Effector memory CD8-positive, alpha-beta T cell (primary cell): ENCODE data around the gene ANKS1B.
"Not testable (repeated sequence)": the region's sequence is repeated elsewhere in the genome, so short reads cannot be mapped to it uniquely, and the experiment has no call there.

ENCODE experiments used
- ATAC-seq: fragments of 150-1000 bp; cut with Tn5 transposase; replicated peaks from 2 replicates; pipeline ENCODE4 v1.10.0; 2021; ENCODE audit warnings: mild to moderate bottlenecking, moderate library complexity
- DNase-seq, 3 experiments: peaks; one replicate each; pipeline ENCODE4 v3.0.0; 2021
- H3K27ac Mint-ChIP-seq, 2 donors: one replicate each; pipeline ENCODE4 v1.8.0; 2022; ENCODE audit warnings: mild to moderate bottlenecking in 2 of 2, mixed read lengths in 2 of 2, moderate library complexity in 2 of 2
- H3K27me3 Mint-ChIP-seq, 2 donors: one replicate each; pipeline ENCODE4 v1.8.0; 2022; ENCODE audit warnings: mixed read lengths in 2 of 2
- H3K36me3 Mint-ChIP-seq: one replicate; pipeline ENCODE4 v1.8.0; 2022; ENCODE audit warnings: mild to moderate bottlenecking, moderate library complexity, mixed read lengths; ENCODE audit not compliant: insufficient read depth
- H3K4me1 Mint-ChIP-seq, 2 donors: one replicate each; pipeline ENCODE4 v1.8.0; 2022; ENCODE audit warnings: low read depth in 2 of 2, mixed read lengths in 2 of 2
- H3K4me3 Mint-ChIP-seq, 2 donors: one replicate each; pipeline ENCODE4 v1.8.0; 2022; ENCODE audit warnings: mild to moderate bottlenecking in 2 of 2, mixed read lengths in 2 of 2, moderate library complexity in 2 of 2
- H3K9me3 Mint-ChIP-seq, 2 donors: one replicate each; pipeline ENCODE4 v1.8.0; 2022; ENCODE audit warnings: mixed read lengths in 2 of 2

Gene ANKS1B

DNA sequence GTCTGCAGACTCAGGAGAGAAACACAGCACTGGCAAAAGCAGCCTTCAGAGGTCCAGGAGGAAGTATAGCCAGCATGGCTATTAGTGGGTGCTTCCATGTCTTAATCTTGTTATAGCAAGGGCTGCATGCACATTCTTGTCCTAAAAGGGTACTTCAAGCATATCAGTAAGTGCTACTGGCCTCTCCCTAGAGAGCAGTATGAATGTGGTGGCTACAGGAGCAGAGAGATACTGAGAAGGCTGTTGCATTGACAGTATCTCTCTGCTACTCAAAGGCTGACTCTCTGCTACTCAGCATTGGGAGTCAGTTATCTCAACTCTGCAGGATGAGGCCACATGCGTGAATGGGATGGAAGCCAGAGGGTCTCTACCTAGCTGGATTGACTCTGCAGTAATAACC lies 335.2 kb downstream of the ANKS1B start:
- Mint-ChIP-seq H3K27ac (no peak overlapping the region), H3K4me1 (no peaks in the 10 kb centered on the region), H3K36me3 (peaks cover 3% of the 10 kb centered on the region), H3K4me3 (no peak overlapping the region), H3K27me3 (no peaks in the 10 kb centered on the region), H3K9me3 (peaks cover under 1 to 2% of the 10 kb centered on the region in 2 donors)
- DNase-seq (no peak), ATAC-seq (no peak)

DNA sequence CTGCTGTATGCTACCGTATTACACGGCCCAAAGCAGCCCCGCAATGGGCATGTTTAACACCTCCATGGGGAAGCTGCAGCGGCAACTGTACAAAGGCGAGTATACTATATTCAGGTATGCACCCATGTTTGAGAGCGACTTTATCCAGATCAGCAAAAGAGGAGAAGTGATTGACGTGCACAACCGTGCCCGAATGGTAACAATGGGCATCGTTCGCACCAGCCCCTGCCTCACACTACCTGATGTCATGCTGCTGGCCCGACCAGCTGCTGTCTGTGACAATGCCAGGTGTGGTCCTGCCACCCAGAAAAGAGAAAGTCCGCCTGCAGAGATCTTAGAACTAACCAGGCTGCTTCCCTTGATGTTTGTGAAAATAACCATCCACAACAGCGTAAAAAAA lies 336.6 kb downstream of the ANKS1B start:
- ATAC-seq, result no peak
- no peak for DNase-seq
- H3K4me3 Mint-ChIP-seq, result no peak overlapping the region
- peaks cover 4 to 13% of the 10 kb centered on the region in 2 donors for H3K9me3 Mint-ChIP-seq
- no peaks in the 10 kb centered on the region for H3K27me3 Mint-ChIP-seq
- H3K27ac Mint-ChIP-seq, result no peak overlapping the region
- H3K4me1 Mint-ChIP-seq, result no peaks in the 10 kb centered on the region
- peaks cover 3% of the 10 kb centered on the region for H3K36me3 Mint-ChIP-seq

DNA sequence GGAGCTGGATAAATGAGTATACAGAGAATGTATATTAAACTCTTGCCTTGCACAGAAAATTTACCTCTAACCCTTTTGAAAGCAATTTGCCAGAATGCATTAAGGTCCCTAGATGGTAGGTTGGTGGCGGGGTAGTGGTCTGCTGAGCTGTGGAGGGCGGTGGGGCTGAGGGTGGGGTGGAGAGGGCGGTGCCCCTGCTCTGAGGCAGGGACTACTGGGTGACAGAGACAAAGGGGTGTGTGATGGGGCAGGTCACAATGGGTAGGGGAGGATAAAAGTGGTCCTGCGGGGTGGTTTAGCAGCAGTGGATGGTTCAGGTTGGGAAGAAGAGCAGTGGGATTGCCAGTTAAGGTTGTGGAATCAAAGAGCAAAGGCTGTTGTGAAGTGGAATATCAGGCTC lies 337.3 kb downstream of the ANKS1B start, which contains the start of gene GARIN6:
GARIN6 (plus strand) TSS at position 301 of the 400 bp plus-strand sequence. CDS start 422 bp downstream, outside the sequence.
- no peaks in the 10 kb centered on the region for H3K4me1 Mint-ChIP-seq
- no peaks in the 10 kb centered on the region for H3K27me3 Mint-ChIP-seq
- no peak within 1 kb of the TSS for H3K27ac Mint-ChIP-seq
- no peaks in the 10 kb centered on the region for H3K36me3 Mint-ChIP-seq
- DNase-seq (no peak), ATAC-seq (no peak)
- peaks cover 4 to 19% of the 10 kb centered on the region in 2 donors for H3K9me3 Mint-ChIP-seq
- no peak within 1 kb of the TSS for H3K4me3 Mint-ChIP-seq

DNA sequence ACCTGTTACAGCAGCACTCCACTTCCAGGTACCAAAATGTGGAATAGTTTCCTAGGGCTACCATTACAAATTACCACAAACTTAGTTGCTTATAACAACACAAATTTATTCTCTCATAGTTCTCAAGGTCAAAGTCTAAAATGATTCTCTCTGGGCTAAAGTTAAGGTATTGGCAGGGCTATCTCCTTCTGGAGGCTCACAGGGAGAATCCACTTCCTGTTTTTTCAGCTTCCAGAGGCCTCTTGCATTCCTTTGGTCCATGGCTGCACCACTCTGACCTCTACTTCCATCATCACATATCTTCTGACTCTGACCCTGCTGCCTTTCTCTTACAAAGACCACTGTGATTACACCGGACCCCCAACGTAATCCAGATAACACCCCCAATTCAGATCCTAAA lies 340.1 kb downstream of the ANKS1B start:
- H3K27ac Mint-ChIP-seq, result no peak overlapping the region
- no peaks in the 10 kb centered on the region for H3K27me3 Mint-ChIP-seq
- peaks cover 2 to 19% of the 10 kb centered on the region in 2 donors for H3K9me3 Mint-ChIP-seq
- H3K4me1 Mint-ChIP-seq, result no peaks in the 10 kb centered on the region
- ATAC-seq (no peak), DNase-seq (no peak)
- H3K4me3 Mint-ChIP-seq, result no peak overlapping the region
- no peaks in the 10 kb centered on the region for H3K36me3 Mint-ChIP-seq

DNA sequence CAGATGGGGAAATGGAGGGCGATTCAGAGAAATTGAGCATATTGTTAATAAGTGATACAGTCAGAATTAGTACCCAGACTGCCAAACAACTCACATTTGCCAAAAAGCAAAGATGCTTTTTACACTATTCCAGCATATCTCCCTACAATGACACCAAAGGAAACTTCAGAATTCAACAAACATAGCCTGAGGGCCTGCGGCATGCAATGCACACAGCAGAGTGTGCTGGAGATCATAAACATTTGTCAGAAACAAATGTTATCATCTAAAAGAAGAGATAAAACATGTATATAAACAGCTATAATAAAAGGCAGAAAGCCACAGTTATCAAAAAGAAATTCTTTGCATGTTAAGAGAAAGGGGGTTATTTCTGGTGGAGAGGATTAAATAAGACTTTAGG lies 357.3 kb downstream of the ANKS1B start:
- Mint-ChIP-seq H3K9me3 (peaks cover 6 to 7% of the 10 kb centered on the region in 2 donors), H3K4me3 (no peak overlapping the region), H3K36me3 (no peaks in the 10 kb centered on the region), H3K27ac (no peak overlapping the region), H3K27me3 (no peaks in the 10 kb centered on the region), H3K4me1 (no peaks in the 10 kb centered on the region)
- DNase-seq (no peak), ATAC-seq (no peak)

DNA sequence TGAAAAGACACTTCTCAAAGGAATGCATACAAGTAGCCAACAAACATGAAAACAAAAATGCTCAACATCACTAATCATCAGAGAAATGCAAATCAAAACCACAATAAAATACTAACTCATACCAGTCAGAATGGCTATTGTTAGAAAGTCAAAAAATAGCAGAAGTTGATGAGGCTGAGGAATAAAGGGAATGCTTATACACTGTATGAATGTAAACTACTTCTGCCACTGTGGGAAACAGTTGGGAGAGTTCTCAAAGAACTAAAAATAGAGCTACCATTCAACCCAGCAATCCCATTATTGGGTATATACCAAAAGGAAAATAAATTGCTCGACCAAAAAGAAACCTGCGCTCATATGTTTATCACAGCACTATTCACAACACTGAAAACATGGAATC lies 360.1 kb downstream of the ANKS1B start:
- not testable (repeated sequence) for H3K4me3 Mint-ChIP-seq, H3K27me3 Mint-ChIP-seq, H3K4me1 Mint-ChIP-seq, H3K36me3 Mint-ChIP-seq, H3K9me3 Mint-ChIP-seq, H3K27ac Mint-ChIP-seq, ATAC-seq, DNase-seq

DNA sequence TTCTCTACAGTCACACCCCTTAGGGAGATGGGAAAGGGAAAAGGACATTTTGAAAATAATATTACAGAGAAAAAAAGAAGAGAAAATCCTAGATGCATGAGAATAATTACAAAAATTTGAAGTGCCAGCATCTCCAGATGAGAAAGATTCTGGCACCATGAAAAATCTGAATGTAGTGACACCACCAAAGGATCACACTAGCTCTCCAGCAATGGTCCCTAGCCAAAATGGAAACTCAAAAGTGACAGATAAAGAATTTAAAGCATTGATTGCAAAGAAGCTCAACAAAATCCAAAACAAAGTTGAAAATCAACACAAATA lies 364.6 kb downstream of the ANKS1B start:
- Mint-ChIP-seq H3K4me1 (no peaks in the 10 kb centered on the region), H3K36me3 (no peaks in the 10 kb centered on the region), H3K27ac (no peak overlapping the region), H3K27me3 (no peaks in the 10 kb centered on the region), H3K9me3 (peaks cover 3 to 18% of the 10 kb centered on the region in 2 donors), H3K4me3 (no peak overlapping the region)
- DNase-seq (no peak), ATAC-seq (no peak)

DNA sequence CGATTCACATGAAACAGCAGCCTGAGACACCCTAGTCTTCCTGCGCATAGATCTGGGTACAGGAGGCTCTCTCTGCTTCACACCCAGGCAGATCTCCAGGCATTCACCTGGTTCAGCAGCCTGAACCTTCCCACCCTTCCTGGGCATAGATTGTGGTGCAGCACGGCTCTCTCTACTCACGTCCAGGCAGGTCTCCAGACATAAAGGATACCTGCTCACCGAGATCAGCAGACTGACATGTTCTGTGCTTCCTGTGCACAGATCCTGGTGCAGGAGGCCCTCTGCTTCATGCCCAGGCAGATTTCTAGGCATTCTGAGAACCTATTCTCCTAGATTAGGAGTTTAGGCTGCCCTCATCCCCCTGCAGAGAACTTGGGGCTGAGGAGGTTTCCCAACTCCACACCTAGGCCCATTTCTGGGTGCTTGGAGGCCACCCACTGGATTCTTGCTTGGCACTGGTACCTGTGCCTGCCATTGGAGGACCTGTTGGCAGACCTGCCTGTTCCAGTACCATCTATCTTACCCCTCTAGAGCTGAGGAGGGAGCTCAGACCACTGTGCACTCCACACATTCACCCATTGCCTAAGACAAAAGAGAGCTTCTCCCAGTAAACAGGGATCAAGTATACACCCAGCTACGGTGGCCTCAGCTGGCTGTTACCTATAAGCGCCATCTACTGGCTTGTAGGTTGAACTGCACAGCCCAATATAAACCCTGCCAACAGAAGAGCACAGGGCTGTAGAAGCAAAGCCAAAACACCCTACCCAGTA lies 365.2 kb downstream of the ANKS1B start:
- Mint-ChIP-seq H3K27me3 (no peaks in the 10 kb centered on the region), H3K36me3 (no peaks in the 10 kb centered on the region), H3K4me3 (no peak overlapping the region), H3K4me1 (no peaks in the 10 kb centered on the region), H3K9me3 (peaks cover 3 to 18% of the 10 kb centered on the region in 2 donors), H3K27ac (no peak overlapping the region)
- DNase-seq, result no peak
- no peak for ATAC-seq

DNA sequence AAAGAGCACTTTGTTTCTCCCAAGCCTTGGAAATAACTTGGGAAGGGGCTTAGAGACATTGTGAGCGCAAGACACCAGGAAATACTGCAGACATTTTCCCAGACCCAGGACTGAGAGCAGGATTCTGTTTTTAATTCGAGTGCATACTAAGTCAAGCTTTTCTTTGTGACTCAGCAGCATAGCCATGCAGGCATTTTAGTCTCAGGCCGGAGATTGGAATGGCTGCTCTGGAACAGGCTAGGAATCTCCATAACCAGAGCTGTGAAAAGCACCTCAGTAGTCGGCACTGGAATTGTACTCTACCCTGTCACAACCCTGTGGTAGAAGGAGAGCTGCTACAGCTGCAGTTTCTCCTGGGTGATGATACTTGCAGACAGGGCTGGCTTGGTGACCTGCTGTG lies 366.1 kb downstream of the ANKS1B start:
- no peaks in the 10 kb centered on the region for H3K4me1 Mint-ChIP-seq
- no peak for ATAC-seq
- H3K27ac Mint-ChIP-seq, result no peak overlapping the region
- H3K36me3 Mint-ChIP-seq, result no peaks in the 10 kb centered on the region
- no peak for DNase-seq
- H3K9me3 Mint-ChIP-seq, result peaks cover 3 to 18% of the 10 kb centered on the region in 2 donors
- no peak overlapping the region for H3K4me3 Mint-ChIP-seq
- no peaks in the 10 kb centered on the region for H3K27me3 Mint-ChIP-seq

DNA sequence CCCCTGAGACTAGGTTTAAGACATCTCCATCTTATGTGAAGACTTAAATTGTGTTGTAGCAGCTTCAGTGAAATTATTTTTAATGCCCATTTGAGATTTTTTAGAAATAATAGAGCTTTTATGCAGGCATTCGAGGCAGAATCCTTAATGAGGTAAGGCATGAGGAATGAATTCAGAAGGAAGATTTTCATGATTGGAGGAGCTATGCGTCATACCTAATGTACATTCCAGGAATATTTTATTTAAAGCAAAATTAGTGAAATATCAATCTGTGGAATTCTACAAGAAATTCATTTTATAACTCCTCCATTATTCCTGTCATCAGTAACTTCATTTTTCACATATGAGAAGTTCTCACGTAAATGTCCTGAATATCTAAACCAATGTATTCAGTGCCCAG lies 373.1 kb downstream of the ANKS1B start:
- Mint-ChIP-seq H3K36me3 (no peaks in the 10 kb centered on the region), H3K4me3 (no peak overlapping the region), H3K9me3 (peaks cover 2 to 7% of the 10 kb centered on the region in 2 donors), H3K27me3 (no peaks in the 10 kb centered on the region), H3K4me1 (no peaks in the 10 kb centered on the region), H3K27ac (no peak overlapping the region)
- no peak for ATAC-seq
- DNase-seq, result no peak

DNA sequence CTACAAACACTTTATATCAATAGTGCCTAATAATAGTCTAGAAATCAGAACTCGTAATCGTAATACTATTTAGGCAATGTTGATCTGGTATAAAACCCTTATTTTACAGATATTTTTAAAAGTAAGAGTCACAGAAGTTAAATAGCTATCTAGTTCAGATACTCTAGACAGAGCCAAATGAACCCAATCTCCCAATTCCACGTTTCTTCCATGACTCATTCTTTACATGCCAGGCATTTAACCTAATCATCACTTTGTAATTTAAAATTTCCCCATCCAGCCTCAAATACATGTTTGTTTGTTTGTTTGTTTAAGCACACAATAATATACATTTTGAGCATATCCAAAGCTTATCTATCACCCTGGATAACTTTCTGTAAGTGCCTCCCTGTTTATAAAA lies 373.6 kb downstream of the ANKS1B start:
- H3K4me1 Mint-ChIP-seq, result no peaks in the 10 kb centered on the region
- no peaks in the 10 kb centered on the region for H3K36me3 Mint-ChIP-seq
- H3K27me3 Mint-ChIP-seq, result no peaks in the 10 kb centered on the region
- peaks cover 2 to 7% of the 10 kb centered on the region in 2 donors for H3K9me3 Mint-ChIP-seq
- ATAC-seq, result no peak
- DNase-seq, result no peak
- no peak overlapping the region for H3K27ac Mint-ChIP-seq
- H3K4me3 Mint-ChIP-seq, result no peak overlapping the region

DNA sequence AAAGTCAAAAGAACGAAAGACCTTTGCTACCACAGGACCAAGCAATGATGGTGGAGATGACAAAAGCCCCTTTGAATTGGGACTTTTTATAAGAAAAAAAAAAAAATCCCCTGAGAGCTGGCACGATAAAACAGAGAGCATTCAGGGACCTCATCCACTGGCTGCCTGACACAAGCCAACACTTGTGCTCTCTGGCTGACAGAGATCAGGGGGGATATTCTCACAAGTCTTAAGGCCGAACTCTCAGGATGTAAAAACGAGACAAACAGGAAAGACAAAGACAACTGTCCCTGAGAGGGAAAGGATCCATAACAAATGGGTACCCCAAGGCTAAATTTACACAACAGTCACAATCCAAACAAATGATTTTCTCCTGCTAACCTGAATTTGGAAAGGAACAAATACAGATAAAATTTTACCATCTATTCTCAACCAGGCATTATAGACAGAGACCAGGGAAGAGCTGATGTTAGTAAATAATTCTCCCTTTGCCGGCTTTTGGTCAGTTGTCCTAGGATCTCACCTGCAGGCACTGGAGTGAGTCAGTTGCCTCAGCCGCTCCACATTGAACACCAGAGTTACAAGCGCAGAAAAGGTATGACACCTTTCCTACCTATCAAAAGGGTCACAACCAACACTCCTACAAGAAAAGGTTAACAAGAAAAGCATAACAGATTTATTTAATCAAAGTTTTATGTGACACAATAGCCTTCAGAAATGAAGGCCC lies 375.1 kb downstream of the ANKS1B start:
- H3K9me3 Mint-ChIP-seq, result peaks cover 2 to 7% of the 10 kb centered on the region in 2 donors
- ATAC-seq, result no peak
- no peaks in the 10 kb centered on the region for H3K27me3 Mint-ChIP-seq
- H3K4me1 Mint-ChIP-seq, result no peaks in the 10 kb centered on the region
- H3K27ac Mint-ChIP-seq, result no peak overlapping the region
- no peaks in the 10 kb centered on the region for H3K36me3 Mint-ChIP-seq
- no peak overlapping the region for H3K4me3 Mint-ChIP-seq
- DNase-seq, result no peak

DNA sequence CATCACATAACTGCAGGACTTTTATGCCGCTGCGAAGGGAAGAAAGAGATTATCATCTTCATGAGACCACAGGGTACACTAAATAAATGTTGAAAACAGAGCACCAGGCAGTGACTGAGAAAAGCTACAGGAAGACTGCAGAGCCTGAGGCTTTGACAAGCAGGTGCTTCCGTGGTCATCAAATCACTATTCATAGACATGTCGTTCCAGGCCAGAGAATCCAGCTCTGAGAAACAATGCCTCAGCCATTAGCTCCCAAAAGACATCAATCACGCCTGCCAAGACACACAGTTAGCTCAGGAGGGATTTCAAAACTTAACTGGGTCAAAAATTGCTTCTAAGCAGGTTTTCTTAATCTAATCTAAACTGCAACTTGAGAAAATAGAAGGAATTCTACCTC lies 384.3 kb downstream of the ANKS1B start:
- Mint-ChIP-seq H3K9me3 (peaks cover 7 to 9% of the 10 kb centered on the region in 2 donors), H3K36me3 (no peaks in the 10 kb centered on the region), H3K4me3 (no peak overlapping the region), H3K27me3 (no peaks in the 10 kb centered on the region), H3K27ac (no peak overlapping the region), H3K4me1 (no peaks in the 10 kb centered on the region)
- ATAC-seq (no peak), DNase-seq (no peak)

DNA sequence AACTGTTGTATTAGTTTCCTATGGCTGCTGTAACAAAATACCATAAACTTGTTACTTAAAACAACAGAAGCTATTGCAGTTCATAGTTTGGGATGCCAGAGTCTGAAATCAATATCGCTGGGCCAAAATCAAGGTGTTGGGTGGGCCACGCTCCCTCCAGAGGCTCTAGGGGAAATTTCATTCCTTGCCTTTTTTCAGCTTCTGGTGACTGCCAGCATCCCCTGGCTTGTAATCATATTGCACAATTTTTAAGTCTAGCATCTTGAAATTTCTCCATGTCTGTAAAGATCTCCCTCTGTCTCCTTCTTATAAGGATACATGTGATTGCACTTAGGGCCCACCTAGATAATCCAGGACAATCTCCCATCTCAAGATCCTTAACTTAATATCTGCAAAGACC lies 386.0 kb downstream of the ANKS1B start:
- H3K4me1 Mint-ChIP-seq, result no peaks in the 10 kb centered on the region

More for the DNA sequence above, 386.0 kb downstream of the ANKS1B start:
- DNase-seq (no peak), ATAC-seq (no peak)
- Mint-ChIP-seq H3K36me3 (no peaks in the 10 kb centered on the region), H3K9me3 (peaks cover 7 to 9% of the 10 kb centered on the region in 2 donors), H3K27me3 (no peaks in the 10 kb centered on the region), H3K4me3 (no peak overlapping the region), H3K27ac (no peak overlapping the region)
